Measurements from ENCODE around the gene CA4. TPM values are rescaled to one million over a fixed set of nuclear protein-coding genes. Genes with fewer than 3 reads are reported as not detected.

CA4 gene
- total RNA-seq, 1 donor from 2014 or later = 11.4 TPM

DNA sequence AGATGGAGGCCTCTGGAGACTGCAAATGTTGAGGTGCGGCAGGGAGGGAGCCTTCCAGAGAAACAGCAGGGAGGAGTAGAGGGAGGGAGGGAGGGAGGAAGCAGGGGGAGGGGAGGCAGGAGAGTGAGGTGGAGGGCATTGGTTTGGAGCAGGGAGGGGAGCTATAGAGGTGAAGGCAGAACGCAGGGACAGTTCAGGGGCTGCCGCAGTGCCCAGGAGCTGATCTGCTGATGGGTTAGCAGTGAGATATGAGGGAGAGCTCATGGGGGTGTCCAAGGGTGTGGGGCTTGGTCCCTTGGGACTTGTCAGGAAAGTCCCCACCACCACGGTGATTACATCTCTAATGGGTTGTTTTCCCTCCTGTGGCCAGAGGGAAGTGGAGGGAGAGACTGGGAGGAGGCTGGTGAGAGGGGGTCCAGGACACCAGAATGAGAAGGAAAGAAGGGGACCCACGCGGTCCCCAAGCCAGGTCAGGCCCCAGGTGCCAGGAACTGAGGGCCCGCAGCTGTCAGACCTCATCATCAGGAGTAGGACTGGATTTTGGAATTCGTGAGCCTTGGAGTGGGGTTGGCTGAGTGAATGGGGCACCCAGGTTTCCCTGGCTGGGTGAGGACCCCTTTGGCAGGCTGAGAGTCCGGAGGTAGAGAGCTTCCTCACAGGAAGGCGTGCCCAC, 11.2 kb downstream of the CA4 start:
- Mint-ChIP-seq H3K27me3 (peaks cover 35% of the 10 kb centered on the region), H3K4me1 (ENCODE audit: unreplicated experiment) (peaks cover 4% of the 10 kb centered on the region), H3K9me3 (no peaks in the 10 kb centered on the region), H3K36me3 (no peaks in the 10 kb centered on the region), H3K4me3 (peak overlapping the region; percentile 45), H3K27ac (peak overlapping the region; percentile 43)
- DNase-seq (ENCODE audit: extremely low spot score, unreplicated experiment) = no peak
- TF ChIP-seq CTCF (conservative IDR thresholded peaks at IDR 0.05) = no peak

DNA sequence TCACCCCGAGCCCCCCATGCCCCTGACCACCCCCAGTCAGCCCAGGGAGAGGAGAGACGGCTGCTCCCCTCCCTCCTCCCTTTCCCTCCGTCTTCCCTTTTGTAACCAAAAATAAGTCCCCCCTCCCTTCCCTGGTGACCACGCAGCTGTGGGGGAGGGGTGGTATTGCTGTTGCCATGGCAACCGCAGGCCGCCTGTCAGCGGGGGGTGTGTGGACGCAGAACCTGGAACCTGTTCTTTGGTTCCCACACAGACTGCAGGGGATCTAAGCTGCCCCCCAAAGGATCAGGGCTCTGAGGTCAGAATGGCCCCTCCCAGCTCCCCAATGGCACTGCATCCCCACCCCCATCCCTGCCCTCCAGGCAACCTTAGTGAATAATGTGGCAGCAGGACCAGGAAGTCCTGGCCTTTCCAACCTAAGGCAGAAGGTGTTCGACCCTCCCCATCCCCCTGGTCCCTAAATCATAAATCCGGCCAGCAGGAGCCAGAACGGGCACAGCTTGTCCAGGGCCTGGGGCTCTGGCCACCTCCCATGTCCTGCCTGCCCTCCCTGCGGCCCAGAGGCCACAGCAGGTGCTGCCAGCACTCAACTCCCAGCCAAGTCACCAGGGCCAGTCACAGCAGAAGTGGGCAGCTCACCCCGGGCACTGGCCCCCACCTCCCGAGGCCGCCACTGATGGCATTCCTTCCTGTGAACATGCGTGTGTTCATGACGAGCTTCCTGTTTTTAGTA, 12.0 kb downstream of the CA4 start:
- no peak for DNase-seq (ENCODE audit: extremely low spot score, unreplicated experiment)
- TF ChIP-seq CTCF (conservative IDR thresholded peaks at IDR 0.05) = no peak
- Mint-ChIP-seq H3K27me3 (peaks cover 30% of the 10 kb centered on the region), H3K4me3 (no peak overlapping the region), H3K27ac (no peak overlapping the region), H3K36me3 (no peaks in the 10 kb centered on the region), H3K9me3 (no peaks in the 10 kb centered on the region), H3K4me1 (ENCODE audit: unreplicated experiment) (peaks cover 4% of the 10 kb centered on the region)

DNA sequence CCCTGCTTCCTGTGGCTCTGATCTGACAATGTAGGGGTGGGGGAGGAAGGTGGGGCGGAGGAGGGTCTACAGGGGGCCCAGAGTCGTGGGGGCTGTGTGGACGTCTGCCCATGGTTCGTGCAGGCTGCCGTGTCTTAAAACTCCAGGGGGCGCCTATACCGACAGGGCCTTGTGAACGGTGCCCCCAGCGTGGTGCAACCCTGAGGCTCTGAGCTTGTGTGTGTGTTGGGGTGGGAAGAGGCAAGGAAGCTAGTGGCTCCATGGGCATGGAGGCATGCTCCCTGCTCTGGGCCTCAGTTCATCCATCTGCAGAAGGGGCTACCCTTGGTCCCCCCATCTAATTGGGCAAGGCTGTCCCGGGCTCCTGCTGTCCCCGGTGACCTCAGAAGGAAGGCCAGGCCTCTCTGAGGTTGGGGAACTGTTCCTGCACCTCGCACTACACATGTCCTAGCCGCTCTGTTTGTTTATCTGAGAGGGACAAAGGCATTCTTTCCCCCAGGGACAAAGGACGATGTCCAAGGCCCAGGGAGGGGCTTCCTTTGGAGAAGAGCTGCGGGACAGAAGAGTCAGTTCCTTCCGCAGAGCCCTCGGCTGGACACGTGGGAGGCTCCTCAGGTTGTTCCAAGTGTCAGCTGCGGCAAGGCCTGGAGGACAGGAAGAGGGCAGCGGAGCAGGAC, 13.5 kb downstream of the CA4 start:
- H3K27me3 Mint-ChIP-seq = peaks cover 27% of the 10 kb centered on the region
- no peaks in the 10 kb centered on the region for H3K36me3 Mint-ChIP-seq
- H3K9me3 Mint-ChIP-seq = no peaks in the 10 kb centered on the region
- no peak overlapping the region for H3K27ac Mint-ChIP-seq
- DNase-seq (ENCODE audit: extremely low spot score, unreplicated experiment) = no peak
- H3K4me1 Mint-ChIP-seq (ENCODE audit: unreplicated experiment) = peaks cover 8% of the 10 kb centered on the region
- peak; percentile 16 for TF ChIP-seq CTCF (conservative IDR thresholded peaks at IDR 0.05)
- H3K4me3 Mint-ChIP-seq = no peak overlapping the region

GRCh38 chr17:60164164-60164563, 14.4 kb downstream of the CA4 start:
- peaks cover 20% of the 10 kb centered on the region for H3K27me3 Mint-ChIP-seq
- DNase-seq (ENCODE audit: extremely low spot score, unreplicated experiment) = no peak
- H3K4me3 Mint-ChIP-seq = no peak overlapping the region
- H3K36me3 Mint-ChIP-seq = no peaks in the 10 kb centered on the region
- no peaks in the 10 kb centered on the region for H3K9me3 Mint-ChIP-seq
- no peak overlapping the region for H3K27ac Mint-ChIP-seq
- no peak for TF ChIP-seq CTCF (conservative IDR thresholded peaks at IDR 0.05)
- peaks cover 8% of the 10 kb centered on the region for H3K4me1 Mint-ChIP-seq (ENCODE audit: unreplicated experiment)

GRCh38 chr17:60164697-60165096, 14.9 kb downstream of the CA4 start:
- peaks cover 8% of the 10 kb centered on the region for H3K4me1 Mint-ChIP-seq (ENCODE audit: unreplicated experiment)
- DNase-seq (ENCODE audit: extremely low spot score, unreplicated experiment) = no peak
- H3K9me3 Mint-ChIP-seq = no peaks in the 10 kb centered on the region
- H3K4me3 Mint-ChIP-seq = no peak overlapping the region
- no peaks in the 10 kb centered on the region for H3K36me3 Mint-ChIP-seq
- H3K27me3 Mint-ChIP-seq = peaks cover 17% of the 10 kb centered on the region
- H3K27ac Mint-ChIP-seq = no peak overlapping the region
- no peak for TF ChIP-seq CTCF (conservative IDR thresholded peaks at IDR 0.05)
